HepG2 (cell line): ENCODE measurements around the gene SYT8. TPM values are rescaled to one million over a fixed set of nuclear protein-coding genes. Genes with fewer than 3 reads are reported as not detected.

ENCODE experiments used
- ARHGAP35 ChIP-seq: sonication (generic); formaldehyde crosslinking; IDR thresholded peaks from 2 replicates; pipeline ENCODE4 v1.9.0; 2022; ENCODE audit warnings: mild to moderate bottlenecking, inconsistent platforms, moderate library complexity, missing genetic modification reagents, borderline replicate concordance
- HMGXB4 ChIP-seq, 2 experiments: sonication (generic) in 1 of 2; formaldehyde crosslinking in 1 of 2; IDR thresholded peaks; 2 replicates each; pipeline versions ENCODE4 v1.4.0 to v1.6.1; 2018 to 2020; ENCODE audit warnings: missing genetic modification reagents in 2 of 2, borderline replicate concordance in 1 of 2, low read depth in 1 of 2, mild to moderate bottlenecking in 1 of 2, missing biosample characterization in 1 of 2
- IRF2 ChIP-seq: IDR thresholded peaks from 2 replicates; pipeline ENCODE4 v1.6.1; 2018; ENCODE audit warnings: missing genetic modification reagents, missing compliant biosample characterization
- KLF15 ChIP-seq: sonication (generic); formaldehyde crosslinking; IDR thresholded peaks from 2 replicates; pipeline ENCODE4 v1.8.1; 2023; ENCODE audit warnings: borderline replicate concordance, mild to moderate bottlenecking, inconsistent platforms, missing genetic modification reagents, mixed read lengths
- KLF9 ChIP-seq: IDR thresholded peaks from 2 replicates; pipeline ENCODE4 v1.6.1; 2016; ENCODE audit warnings: low read depth
- MIXL1 ChIP-seq: IDR thresholded peaks from 2 replicates; pipeline ENCODE4 v1.6.1; 2016
- MYC ChIP-seq: sonication (generic); formaldehyde crosslinking; IDR thresholded peaks from 2 replicates; pipeline ENCODE4 v1.9.0; 2021; ENCODE audit warnings: missing genetic modification reagents, borderline replicate concordance
- NRL ChIP-seq: sonication (generic); formaldehyde crosslinking; IDR thresholded peaks from 2 replicates; pipeline ENCODE4 v1.5.0; 2020; ENCODE audit warnings: missing genetic modification reagents, mild to moderate bottlenecking, moderate library complexity, borderline replicate concordance
- SOX5 ChIP-seq: IDR thresholded peaks from 2 replicates; pipeline ENCODE4 v1.6.1; 2016; ENCODE audit warnings: borderline replicate concordance
- THAP9 ChIP-seq: sonication (generic); formaldehyde crosslinking; IDR thresholded peaks from 2 replicates; pipeline ENCODE4; 2020; ENCODE audit warnings: missing genetic modification reagents, mild to moderate bottlenecking, borderline replicate concordance
- ZBTB39 ChIP-seq: sonication (generic); formaldehyde crosslinking; IDR thresholded peaks from 2 replicates; pipeline ENCODE4 v1.5.0; 2020; ENCODE audit warnings: missing genetic modification reagents
- ZFP36L2 ChIP-seq: sonication (generic); formaldehyde crosslinking; IDR thresholded peaks from 2 replicates; pipeline ENCODE4 v1.4.0; 2020; ENCODE audit warnings: missing genetic modification reagents
- ZNF710 ChIP-seq: sonication (generic); formaldehyde crosslinking; IDR thresholded peaks from 2 replicates; pipeline ENCODE4 v1.5.0; 2020; ENCODE audit warnings: mild to moderate bottlenecking, missing genetic modification reagents, borderline replicate concordance
- ZNF75D ChIP-seq: sonication (generic); formaldehyde crosslinking; IDR thresholded peaks from 2 replicates; pipeline ENCODE4 v1.8.1; 2023; ENCODE audit warnings: missing genetic modification reagents, mild to moderate bottlenecking, borderline replicate concordance
- ZNF83 ChIP-seq: sonication (generic); formaldehyde crosslinking; IDR thresholded peaks from 2 replicates; pipeline ENCODE4 v1.4.0; 2020; ENCODE audit warnings: missing genetic modification reagents, mild to moderate bottlenecking, borderline replicate concordance
- ZSCAN22 ChIP-seq: sonication (generic); formaldehyde crosslinking; IDR thresholded peaks from 2 replicates; pipeline ENCODE4 v1.4.0; 2020; ENCODE audit warnings: mild to moderate bottlenecking, missing genetic modification reagents
- polyA plus RNA-seq, 8 experiments: library from polyadenylated mRNA; depleted of rRNA in 3 of 8; stranded (reverse) in 7 of 8; unstranded in 1 of 8; fragments of >200 nt; fragmentation: Illumina TruSeq in 4 of 8; extraction: Trizol in 4 of 8; gene quantifications; 2 replicates each; pipeline versions ENCODE4 v1.2.1 to v1.2.3, GENCODE V29; 2011 to 2016; ENCODE audit warnings: low read depth in 4 of 8, missing spikeins in 1 of 8, mixed read lengths in 1 of 8; ENCODE audit not compliant: insufficient read depth in 1 of 8
- total RNA-seq, 5 experiments: library from RNA; depleted of rRNA; stranded (reverse); fragments of >200 nt; fragmentation: Illumina TruSeq; extraction: Trizol; gene quantifications; 2 replicates each; pipeline ENCODE4 v1.2.3, GENCODE V29; 2016; ENCODE audit warnings: low read depth in 1 of 5

SYT8 gene
- total and polyA plus RNA-seq, 2 of the 13 experiments (the other 11 are each of a cell fraction or from before 2014, with no cell fraction given) = 0.60 to 2.3 TPM

GRCh38 chr11:1842149-1843097, 7.6 kb downstream of the SYT8 start (continued):
- TF ChIP-seq ZNF710 (CRISPR knock-in tag) (peak; percentile 70), IRF2 (peak; percentile 78; the same call in 1 of the 2 replicates), SOX5 (CRISPR knock-in tag) (peak; percentile 84), ARHGAP35 (CRISPR knock-in tag) (peak; percentile 73), ZFP36L2 (CRISPR knock-in tag) (no peak), KLF9 (CRISPR knock-in tag) (0 out of 2 replicates have a peak, but pooled peaks have one; percentile 66), ZSCAN22 (CRISPR knock-in tag) (no peak), KLF15 (CRISPR knock-in tag) (no peak), THAP9 (CRISPR knock-in tag) (peak; percentile 55; the same call in 1 of the 2 replicates), ZNF83 (CRISPR knock-in tag) (no peak), NRL (peak; percentile 94), MIXL1 (CRISPR knock-in tag) (peak; percentile 95), MYC (CRISPR knock-in tag) (peak; percentile 90), ZBTB39 (CRISPR knock-in tag) (0 out of 2 replicates have a peak, but pooled peaks have one; percentile 24), HMGXB4 (CRISPR knock-in tag; IDR thresholded peaks at IDR 0.05; ENCODE audit: borderline replicate concordance in 1 of 2, low read depth in 1 of 2) (peak; percentile 52 to 68; a peak in 2 of 4 replicates), ZNF75D (CRISPR knock-in tag) (no peak)
